Neutrophil (primary cell): ENCODE measurements around the gene NFE2L1.

Experiments used
- H3K27ac ChIP-seq: fragments of 200-600 bp; sonication (generic); 2 replicates; pipeline ENCODE4 v1.5.1; 2016; ENCODE audit warnings: mild to moderate bottlenecking, moderate library complexity
- H3K27me3 ChIP-seq: fragments of 200-600 bp; sonication (generic); 2 replicates; pipeline ENCODE4 v1.6.0; 2016; ENCODE audit warnings: mild to moderate bottlenecking
- H3K36me3 ChIP-seq: fragments of 200-600 bp; sonication (generic); 2 replicates; pipeline ENCODE4 v1.5.1; 2017
- H3K4me1 ChIP-seq, 2 experiments: fragments of 200-600 bp in 1 of 2; sonication (generic) in 1 of 2; 1 replicate in 1 of 2; 2 replicates in 1 of 2; pipeline versions ENCODE4 v1.5.1 to v1.6.1; 2013 to 2016; ENCODE audit warnings: low read depth in 1 of 2, low read length in 1 of 2, mild to moderate bottlenecking in 1 of 2, moderate library complexity in 1 of 2; ENCODE audit not compliant: control insufficient read depth in 1 of 2, insufficient read depth in 1 of 2
- H3K4me3 ChIP-seq, 2 experiments: fragments of 200-600 bp in 1 of 2; sonication (generic) in 1 of 2; 1 replicate in 1 of 2; 2 replicates in 1 of 2; pipeline ENCODE4 v1.5.1; 2013 to 2016; ENCODE audit warnings: low read depth in 1 of 2, low read length in 1 of 2, mild to moderate bottlenecking in 1 of 2, moderate library complexity in 1 of 2
- H3K9me3 ChIP-seq: fragments of 200-600 bp; sonication (generic); 2 replicates; pipeline ENCODE4 v1.5.1; 2016
- CTCF ChIP-seq: fragments of 200-600 bp; sonication (generic); IDR thresholded peaks from 2 replicates; pipeline ENCODE4 v1.5.1; 2016; ENCODE audit warnings: antibody characterized with exemption

NFE2L1 gene

GRCh38 chr17:48084932-48085331, 36.8 kb downstream of the NFE2L1 start:
- Histone ChIP-seq H3K27ac (no peak overlapping the region), H3K27me3 (no peaks in the 10 kb centered on the region), H3K9me3 (no peaks in the 10 kb centered on the region), H3K4me1 (no peaks in the 10 kb centered on the region), H3K36me3 (no peaks in the 10 kb centered on the region), H3K4me3 (no peak overlapping the region)
- no peak for TF ChIP-seq CTCF

GRCh38 chr17:48093341-48094045, 45.3 kb downstream of the NFE2L1 start:
- Histone ChIP-seq H3K4me1 (no peaks in the 10 kb centered on the region), H3K9me3 (no peaks in the 10 kb centered on the region), H3K27me3 (no peaks in the 10 kb centered on the region), H3K27ac (no peak overlapping the region), H3K36me3 (peaks cover 5% of the 10 kb centered on the region), H3K4me3 (no peak overlapping the region)
- TF ChIP-seq CTCF, result no peak

GRCh38 chr17:48095611-48096010, 47.5 kb downstream of the NFE2L1 start:
- H3K4me3 ChIP-seq, result no peak overlapping the region
- no peaks in the 10 kb centered on the region for H3K9me3 ChIP-seq
- no peak for TF ChIP-seq CTCF
- H3K27me3 ChIP-seq, result no peaks in the 10 kb centered on the region
- no peak overlapping the region for H3K27ac ChIP-seq
- peaks cover 6 to 9% of the 10 kb centered on the region in 2 experiments for H3K4me1 ChIP-seq
- H3K36me3 ChIP-seq, result peaks cover 5% of the 10 kb centered on the region

- no peak for TF ChIP-seq CTCF
- Histone ChIP-seq H3K4me1 (peaks cover 49 to 50% of the 10 kb centered on the region in 2 experiments), H3K4me3 (peak overlapping the region; percentile 83 to 87), H3K27me3 (no peaks in the 10 kb centered on the region), H3K36me3 (no peaks in the 10 kb centered on the region), H3K27ac (peak overlapping the region; percentile 86), H3K9me3 (no peaks in the 10 kb centered on the region)
These were observed 52.0 kb downstream of the NFE2L1 start for GRCh38 chr17:48100160-48100559.

- H3K9me3 ChIP-seq, result no peaks in the 10 kb centered on the region
- H3K4me3 ChIP-seq, result peak overlapping the region; percentile 83 to 87
- peak overlapping the region; percentile 86 for H3K27ac ChIP-seq
- H3K4me1 ChIP-seq, result peaks cover 51 to 52% of the 10 kb centered on the region in 2 experiments
- no peaks in the 10 kb centered on the region for H3K27me3 ChIP-seq
- TF ChIP-seq CTCF, result no peak
- H3K36me3 ChIP-seq, result no peaks in the 10 kb centered on the region
These were observed 52.4 kb downstream of the NFE2L1 start for GRCh38 chr17:48100591-48101011.
